GM11168 (cell line): ENCODE measurements around the gene MRGPRG.

Source experiments
- in situ Hi-C: fragments of 300-500 bp; cut with MboI; formaldehyde crosslinking; loops from one replicate; pipeline ENCODE4 v1.12.0; 2022; ENCODE audit warnings: low sequenced_read_pairs; ENCODE audit not compliant: unreplicated experiment

The MRGPRG gene

GRCh38 chr11:3197044-3197695 lies 21.4 kb downstream of the MRGPRG start:
- in situ Hi-C loops, result no loop called here

DNA sequence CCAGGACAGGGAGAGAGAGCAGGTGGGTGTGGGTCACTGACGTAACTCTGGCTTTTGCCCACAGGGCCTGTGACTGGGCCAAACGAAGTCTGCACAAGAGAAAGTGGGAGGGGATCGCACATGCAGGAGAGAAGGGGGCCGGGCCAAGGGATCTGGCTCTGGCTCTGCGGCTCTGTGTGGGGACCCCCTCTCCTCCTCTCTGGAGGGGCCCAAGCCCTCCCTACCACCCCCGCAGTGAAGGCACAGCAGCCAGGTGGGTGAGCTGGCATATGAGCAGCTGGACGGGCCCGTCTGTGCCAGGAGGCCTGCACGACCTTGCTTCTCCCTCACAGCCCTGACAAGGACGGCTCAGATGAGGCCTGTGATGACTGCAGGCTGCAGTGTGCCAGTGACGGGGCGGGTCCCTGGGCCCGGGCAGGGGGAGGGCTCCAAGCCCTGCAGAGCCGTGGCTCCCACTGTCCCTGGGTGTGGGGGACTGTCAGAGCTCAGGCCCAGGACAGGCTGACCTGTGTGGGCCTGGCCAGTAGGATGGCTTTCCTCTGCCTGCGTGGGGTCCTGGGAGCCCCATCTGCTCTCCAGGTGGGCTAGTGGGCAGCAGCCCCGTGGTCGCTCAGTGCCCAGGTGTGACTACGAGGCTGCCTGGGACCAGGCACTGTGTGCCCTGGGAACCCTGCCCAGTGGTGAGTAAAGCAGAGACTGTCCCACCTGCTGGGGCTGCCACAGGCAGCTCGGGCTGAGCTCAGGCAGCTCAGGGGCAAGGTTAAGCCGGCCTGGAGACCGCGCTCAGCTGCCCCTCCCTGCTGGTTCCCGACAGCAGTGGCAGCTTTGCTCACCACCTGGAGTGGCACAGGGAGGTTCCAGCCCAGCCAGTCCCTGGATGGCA lies 22.2 kb downstream of the MRGPRG start:
- in situ Hi-C loops, result no loop called here

DNA sequence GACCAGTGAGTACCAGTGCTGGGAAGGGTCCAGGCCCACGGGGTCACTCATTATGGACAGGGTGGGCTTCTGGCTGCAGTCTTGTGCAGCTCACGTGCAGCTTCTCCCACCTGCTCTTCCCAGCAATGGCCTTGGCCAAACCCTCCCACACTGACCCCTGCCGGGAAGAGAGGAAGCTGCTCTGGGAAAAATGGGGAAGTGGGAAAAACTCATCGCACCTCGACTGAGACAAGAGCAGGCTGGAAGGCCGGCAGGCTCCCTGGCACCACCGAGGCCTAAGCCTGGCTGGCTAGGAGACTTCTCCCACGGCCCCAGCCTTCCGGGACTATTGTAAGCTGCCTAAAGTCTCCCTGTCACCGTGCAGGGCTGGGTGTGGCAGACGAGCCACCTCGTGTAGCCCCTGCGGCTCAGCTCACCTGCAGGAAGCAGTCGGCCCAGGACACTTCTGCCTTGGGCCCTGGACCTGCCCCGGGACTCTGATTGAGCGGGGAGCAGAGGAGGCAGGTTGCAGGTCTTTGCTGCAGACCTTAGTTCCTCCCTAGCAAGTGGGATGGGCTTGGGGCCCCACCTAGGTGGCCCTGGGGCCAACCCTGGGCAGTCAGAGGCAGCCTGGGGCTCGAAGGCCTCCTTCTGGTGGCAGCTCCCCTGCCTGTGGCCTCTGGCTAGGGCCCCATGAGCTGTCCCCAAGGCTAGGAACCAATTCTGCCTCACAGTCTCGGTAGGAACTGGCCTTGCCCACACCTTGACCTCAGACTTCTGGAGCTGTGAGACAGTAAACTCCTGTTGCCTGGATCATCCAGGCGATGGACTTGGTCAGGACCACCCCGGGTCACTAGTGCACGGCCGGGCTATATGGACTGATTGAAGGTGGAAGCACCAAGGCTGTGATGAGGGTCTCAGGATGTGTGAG lies 23.1 kb downstream of the MRGPRG start:
- in situ Hi-C loops, result no loop called here

DNA sequence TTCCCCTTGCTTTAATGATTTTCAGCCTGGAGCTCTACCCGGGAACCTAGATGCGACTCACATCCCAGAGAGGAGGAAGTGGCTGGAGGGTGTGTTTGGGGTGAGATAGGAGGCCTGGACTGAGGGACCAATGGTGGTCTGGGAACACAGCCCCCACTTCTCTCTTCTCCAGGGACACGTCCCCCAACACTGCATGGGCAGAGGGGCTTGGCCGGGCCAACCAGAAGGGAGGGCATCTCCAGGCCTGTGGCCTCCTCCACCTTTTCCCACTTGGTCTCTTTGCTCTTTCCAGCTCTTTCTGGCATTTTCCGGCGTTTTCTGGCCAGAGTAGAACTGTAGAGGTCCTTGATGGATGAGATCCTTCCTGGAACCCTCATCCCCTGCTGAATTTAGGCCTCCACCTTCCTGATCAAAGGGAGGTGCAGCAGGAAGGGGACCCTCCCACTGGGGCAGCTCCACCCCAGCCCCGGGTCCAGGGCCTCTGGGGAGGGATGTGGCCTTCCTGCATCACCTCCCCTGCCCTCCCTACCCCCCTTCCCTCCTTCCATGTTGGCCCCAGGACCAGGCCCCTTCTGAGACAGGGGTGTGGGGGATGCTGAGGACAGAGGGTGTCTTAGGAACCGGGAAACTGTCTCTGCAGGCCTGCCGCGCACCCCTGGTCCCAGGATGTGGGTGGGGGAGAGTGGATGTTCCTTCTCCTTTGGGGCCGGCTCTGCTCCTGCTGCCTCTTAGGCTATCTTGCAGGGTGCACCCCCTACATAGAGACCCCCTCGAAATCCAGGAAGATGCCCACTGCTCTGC lies 24.4 kb downstream of the MRGPRG start:
- in situ Hi-C loops, result no loop called here

- in situ Hi-C loops, result no loop called here
Observed at GRCh38 chr11:3193373-3194015, 25.1 kb downstream of the MRGPRG start.

DNA sequence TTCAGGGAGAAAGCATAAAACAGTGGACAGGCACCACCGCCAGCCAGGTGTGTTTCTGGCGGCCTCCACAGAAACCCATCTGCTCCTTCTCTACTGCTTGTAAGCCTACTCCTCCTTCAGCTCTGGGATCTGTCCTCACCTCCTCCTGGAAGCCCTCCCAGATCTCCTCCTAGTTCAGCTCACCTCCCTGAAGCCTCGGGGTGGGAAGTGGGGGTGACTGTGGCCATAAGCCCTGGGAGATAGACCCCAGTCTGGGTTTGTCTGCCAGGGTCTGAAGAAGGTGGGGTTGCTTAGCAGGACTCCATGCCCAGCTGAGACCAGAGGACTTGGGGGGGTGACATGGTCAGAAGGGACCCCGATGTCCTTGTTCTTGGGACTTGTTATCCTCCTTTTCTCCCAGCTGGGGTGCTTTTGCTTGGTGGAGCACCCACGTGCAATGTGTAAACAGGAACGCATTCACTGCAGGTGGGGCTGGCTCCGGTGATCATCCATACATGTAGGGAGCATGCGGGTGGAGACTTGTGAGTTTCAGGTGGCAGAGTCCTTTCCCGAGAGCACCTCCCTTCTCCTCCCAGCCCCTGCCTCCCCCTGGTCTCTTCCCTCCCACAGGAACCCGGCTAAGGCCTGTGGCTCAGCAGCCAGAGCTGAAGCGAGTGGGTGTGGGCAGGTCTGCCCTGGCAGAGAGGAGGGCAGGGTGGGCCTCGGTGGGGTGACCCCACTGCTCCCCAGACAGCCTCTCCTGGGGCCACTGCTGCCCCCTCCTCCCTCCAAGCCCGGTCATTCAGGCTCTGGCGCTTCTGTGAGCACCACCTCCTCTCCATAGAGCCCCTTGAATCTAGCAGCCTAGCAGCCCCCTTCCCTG lies 25.9 kb downstream of the MRGPRG start:
- in situ Hi-C loops, result no loop called here

DNA sequence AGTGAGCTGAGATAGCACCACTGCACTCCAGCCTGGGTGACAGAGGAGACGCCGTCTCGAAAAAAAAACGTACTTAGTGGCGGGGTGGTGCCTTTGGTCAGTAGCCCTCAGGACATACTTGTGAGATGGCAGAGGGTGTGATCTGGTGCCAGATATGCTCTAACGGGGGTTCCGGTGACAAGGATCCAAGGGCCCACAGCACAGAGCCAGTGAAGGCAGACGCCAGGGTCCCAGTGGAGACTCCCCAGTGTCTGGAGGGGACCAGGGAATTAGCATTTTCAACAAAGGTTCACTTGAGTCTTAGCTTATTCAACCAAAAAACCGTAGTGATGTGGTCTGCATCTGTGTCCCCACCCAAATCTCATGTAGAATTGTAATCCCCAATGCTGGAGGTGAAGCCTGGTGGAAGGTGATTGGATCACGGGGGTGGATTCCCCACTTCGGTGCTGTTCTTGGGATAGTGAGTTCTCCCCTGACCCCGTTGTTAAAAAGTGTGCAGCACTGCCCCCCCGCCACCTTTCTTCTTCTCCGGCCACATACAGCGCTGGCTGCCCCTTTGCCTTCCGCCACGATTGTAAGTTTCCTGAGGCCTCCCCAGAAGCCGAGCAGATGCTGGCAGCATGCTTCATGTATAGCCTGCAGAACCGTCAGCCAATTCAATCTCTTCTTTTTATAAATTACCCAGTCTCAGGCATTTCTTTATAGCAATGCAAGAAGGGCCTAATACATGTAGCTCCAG lies 26.9 kb downstream of the MRGPRG start:
- in situ Hi-C loops, result no loop called here

- in situ Hi-C loops, result no loop called here
Observed at GRCh38 chr11:3190600-3190999, 28.0 kb downstream of the MRGPRG start.

DNA sequence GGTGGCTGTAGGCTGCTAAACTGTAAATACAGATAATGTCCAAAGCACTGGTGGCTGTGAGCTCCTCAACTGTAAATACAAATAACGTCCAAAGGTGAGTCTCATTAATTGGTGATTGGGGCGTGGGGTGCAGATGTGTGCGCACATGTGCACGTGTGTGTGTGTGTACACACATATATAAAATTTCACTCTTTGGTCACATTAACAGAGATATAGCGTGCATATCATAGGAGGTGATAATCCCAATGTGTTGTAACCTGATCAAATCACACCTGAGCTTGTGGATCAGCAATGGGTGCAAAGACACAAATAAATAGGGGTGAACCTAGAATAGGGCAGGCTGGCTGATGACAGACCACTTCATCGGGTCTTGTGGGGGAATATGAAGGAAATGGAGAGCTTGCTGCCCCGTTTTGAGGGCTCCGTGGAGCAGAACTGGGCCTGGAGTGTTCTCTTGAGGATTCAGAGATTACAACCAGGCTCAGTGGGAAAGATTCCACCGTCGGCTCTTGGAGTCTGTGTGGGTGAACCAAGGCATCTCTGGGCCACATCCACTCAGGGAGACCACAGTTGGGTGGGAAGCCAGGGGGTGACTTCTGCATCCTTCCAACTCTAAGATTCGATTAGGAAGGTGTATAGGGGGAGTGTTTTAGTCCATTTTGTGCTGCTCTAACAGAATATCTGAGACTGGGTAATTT lies 28.6 kb downstream of the MRGPRG start:
- in situ Hi-C loops, result no loop called here

- in situ Hi-C loops, result no loop called here
Observed at GRCh38 chr11:3189196-3189843, 29.3 kb downstream of the MRGPRG start.

DNA sequence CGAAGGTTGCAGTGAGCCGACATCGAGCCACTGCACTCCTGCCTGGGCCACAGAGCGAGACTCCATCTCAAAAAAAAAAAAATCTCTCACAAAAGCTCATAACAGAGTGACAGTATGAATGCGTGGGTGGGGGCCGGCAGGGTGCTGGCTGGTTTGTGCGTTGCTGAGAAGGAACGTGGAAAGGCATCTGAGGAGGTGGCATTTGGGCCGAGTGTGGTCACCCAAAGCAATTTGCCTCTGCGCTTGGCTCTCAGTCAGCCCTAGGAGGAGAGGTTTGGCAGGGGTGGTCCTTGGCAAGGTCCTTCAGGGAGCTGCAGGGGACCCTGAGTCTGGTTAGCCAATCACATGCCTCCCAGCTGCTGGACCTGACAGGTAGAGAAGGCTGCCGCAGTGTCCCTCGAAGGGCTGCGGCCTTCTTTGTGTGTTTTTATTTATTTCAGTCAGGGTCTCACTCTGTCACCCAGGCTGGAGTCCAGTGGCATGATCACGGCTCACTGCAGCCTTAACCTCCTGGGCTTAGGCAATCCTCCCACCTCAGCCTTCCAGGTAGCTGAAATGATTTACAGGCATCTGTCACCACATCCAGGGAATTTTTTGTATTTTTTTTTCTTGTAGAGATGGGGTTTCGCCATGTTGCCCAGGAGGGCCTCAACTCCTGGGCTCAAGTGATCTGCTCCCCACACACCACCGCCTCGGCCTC lies 30.0 kb downstream of the MRGPRG start:
- in situ Hi-C loops, result no loop called here

DNA sequence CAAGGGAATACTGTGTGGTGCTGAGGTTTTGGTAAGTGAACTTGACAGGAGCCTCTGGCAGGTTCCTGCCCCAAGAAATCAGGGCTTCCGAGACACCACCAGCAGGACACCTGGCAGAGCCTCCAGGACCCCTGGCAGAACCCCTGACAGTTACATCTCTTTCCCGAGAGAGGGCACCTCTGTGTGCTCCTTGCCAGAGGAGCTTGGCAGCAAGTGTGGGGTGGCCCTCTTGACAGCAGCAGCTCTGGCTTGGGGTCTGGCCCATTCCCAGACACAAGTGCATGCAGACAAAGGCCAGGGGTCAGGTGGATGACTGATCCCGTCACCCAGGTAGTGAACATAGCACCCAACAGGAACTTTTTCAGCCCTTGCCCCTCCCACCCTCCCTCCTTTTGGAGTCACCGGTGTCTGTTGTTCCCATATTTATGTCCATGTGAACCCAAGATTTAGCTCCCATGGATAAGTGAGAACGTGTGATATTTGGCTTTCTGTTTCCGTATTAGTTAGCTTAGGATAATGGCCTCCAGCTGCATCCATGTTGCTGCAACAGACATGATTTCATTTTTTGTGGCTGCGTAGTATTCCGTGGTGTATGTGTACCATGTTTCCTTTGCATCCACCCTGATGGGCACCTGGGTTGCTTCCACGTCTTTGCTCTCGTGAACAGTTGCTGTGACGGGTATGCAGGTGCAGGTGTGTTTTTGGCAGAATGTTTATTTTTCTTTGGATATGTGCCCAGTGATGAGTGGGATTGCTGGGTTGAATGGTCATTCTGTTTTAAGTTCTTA lies 32.3 kb downstream of the MRGPRG start:
- in situ Hi-C loops, result no loop called here

DNA sequence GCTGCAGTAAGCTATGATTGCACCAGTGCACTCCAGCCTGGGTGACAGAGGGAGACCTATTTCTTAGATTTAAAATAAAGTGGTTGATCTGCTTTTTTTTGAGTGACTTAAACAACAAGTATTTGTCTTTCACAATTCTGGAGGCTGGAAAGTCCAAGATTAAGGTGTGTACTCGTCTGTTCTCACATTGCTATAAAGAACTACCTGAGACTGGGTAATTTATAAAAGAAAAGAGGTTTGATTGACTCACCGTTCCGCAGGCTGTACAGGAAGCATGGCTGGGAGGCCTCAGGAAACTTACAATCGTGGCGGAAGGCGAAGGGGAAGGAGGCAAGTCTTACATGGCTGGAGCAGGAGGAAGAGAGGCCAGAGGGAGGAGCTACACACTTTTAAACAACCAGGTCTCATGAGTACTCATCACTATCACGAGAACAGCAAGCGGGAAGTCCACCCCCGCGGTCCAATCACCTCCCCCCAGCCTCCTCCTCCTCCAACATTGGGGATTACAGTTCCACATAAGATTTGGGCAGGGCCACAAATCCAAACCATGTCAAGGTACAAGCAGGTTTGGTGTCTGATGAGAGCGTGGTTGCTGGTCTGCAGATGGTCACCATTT lies 33.8 kb downstream of the MRGPRG start:
- in situ Hi-C loops, result no loop called here

DNA sequence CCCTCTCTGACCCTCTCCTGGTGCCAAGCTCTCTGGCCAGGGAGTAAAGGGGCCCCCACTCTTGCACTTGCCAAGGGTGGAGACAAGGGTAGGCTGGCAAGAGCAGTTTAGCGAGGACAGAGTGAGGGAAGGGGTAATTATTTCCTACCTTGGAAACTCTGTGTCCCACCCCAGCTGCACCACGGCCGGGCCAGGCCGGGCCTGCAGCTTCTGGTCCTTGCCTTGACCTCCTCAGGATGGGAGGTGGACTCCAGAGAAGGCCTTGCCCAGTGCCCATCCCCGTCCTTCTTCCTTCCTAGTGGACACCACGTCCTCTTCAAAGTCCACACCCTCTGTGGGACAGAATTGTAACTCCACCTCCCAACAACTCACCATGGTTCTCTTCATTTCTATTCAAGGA lies 35.1 kb downstream of the MRGPRG start:
- in situ Hi-C loops, result no loop called here

GRCh38 chr11:3182462-3182852 lies 36.2 kb downstream of the MRGPRG start:
- in situ Hi-C loops, result no loop called here
